ENCODE measurements around the gene ADAMTSL1.

- TF ChIP-seq CTCF (conservative IDR thresholded peaks at IDR 0.05; ENCODE audit: low read length) (no peak), EZH2phosphoT487 (IDR thresholded peaks at IDR 0.05; ENCODE audit: borderline replicate concordance) (no peak)
Observed at GRCh38 chr9:18821788-18822187, 347.8 kb downstream of the ADAMTSL1 start.
